GM21576 (cell line): ENCODE measurements around the gene AGPAT3.

Experiments
- ATAC-seq: cut with Tn5 transposase; IDR thresholded peaks from one replicate; pipeline ENCODE4 v1.9.1; 2021; ENCODE audit warnings: mild to moderate bottlenecking, moderate library complexity; ENCODE audit not compliant: unreplicated experiment

Gene AGPAT3

DNA sequence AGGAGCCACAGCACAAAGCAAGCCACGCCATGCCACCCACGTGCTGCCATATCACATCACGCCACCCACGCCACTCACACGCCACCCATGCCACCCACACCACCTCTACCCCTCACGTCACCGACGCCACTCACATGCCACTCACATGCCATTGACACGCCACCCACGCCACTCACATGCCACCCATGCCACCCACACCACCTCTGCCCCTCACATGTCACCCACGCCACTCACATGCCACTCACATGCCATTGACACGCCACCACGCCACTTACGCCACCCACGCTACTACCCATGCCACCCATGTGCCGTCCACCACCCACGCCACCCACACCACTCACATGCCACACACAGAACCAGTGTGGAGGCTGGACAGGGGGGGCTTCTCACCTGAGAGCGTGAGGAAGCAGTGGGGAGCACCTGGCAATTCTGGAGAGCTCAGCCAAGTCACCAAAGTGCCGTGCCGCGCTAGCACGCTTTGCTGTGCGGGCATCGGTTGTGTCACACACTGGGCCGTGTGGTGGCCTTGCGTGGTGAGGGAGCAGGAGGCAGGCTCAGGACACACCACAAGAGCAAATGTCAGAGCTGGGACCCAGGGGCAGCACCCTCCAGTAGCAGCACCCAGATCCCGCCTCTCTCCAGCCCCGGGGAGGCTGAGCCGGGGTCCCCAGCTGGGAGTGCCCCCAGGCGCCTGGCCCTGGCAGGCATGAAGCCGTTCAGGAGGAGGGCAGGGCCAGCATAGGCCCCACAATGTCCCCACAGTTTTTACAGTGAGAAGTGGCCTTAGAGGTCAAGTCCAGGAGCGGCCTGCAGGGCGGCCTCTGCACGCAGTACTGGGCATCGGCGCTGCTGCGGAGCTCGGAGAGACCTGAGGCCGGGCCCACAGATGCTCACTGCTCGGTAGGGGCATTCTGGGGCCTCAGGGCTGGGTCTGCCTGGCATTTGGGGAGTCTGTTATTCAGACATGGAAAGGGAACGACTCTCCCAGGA, 70.0 kb downstream of the AGPAT3 start:
- ATAC-seq, result no peak

DNA sequence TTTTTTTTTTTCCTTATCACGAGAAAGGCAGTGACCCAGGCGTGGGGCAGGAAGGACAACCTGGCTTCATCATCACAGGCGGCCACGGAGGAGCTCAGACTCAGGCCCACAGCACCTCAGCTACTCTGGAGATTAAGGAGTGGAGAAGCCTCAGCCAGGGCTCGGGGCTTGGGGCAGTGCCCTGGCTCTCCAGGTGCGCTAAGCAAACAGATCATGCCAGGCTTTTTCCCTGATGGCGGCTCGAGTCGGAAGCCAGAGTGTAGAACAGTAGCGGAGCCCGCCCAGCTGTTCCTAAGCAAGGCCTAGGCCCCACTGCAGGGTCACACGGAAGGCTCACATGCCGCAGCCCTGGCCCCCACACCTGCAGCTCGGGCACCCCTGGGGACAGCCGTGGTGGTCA, 70.7 kb downstream of the AGPAT3 start:
- ATAC-seq, result no peak

DNA sequence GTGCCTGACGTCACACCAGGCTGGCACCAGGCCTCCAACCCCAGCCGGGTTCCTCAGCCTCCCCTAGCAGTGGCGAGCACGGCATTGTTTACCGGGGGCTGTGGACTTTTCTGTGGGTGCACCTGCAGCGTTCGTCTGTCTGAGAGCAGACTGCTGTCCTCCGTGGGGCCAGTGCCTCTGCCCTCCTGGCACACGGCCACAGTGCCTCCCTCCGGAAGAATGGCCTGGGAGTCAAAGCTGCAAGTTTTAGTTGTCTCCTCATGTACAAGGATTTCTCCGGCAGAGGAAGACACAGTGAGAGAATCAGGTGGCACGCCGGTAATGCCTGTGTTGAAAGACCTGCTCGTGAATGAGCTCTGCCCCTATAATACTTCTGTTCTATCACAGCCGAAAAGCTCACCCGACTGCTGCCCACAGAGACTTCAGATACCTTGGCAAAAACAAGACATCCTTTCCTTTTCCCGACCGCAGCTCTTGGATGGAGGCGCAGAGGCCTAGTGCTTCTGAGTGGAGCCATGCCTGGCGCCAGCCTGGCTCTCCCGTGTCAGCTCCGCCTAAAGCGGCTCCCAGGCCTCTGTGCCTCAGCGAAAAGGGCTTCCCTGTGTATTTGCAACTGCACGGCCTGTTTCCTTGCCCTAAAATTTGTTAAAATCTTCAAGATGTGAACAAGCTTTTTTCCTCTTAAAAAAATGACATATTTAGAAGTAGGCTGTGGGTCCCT, 71.4 kb downstream of the AGPAT3 start:
- ATAC-seq, result no peak

DNA sequence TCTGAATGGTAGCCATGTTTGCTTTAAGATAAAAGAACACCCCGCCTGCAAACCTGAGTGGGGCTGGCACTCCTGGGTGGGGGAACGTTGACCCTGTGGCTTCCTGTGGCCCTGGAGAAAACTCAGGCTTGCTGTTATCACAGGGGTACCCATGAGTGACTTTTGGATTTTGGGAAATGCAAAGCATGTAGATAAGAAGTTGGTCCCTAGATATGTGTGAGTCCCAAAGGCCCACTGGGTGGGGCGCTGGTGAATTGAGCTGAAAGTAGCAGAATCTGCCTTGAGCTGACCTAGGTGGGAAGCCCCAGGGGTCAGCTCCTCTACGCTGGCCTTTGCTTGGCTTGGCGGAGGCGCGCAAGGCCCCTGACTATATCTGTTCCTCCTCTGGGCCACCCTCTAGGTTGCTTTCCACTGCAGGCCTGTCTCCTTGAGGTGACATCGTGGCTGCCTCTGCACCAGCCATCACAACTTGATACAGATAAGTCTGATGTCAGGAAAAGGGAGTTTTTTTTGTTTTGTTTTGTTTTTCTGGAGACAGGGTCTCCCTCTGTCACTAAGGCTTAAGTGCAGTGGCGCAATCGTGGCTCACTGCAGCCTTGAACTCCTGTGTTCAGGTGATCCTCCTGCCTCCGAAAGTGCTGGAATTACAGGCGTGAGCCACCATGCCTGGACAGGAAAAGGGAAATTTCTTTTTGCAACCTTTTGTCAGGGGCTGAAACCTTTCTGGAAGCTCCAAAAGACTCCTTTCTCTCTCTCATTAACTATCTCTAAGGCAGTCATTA, 72.2 kb downstream of the AGPAT3 start:
- no peak for ATAC-seq

DNA sequence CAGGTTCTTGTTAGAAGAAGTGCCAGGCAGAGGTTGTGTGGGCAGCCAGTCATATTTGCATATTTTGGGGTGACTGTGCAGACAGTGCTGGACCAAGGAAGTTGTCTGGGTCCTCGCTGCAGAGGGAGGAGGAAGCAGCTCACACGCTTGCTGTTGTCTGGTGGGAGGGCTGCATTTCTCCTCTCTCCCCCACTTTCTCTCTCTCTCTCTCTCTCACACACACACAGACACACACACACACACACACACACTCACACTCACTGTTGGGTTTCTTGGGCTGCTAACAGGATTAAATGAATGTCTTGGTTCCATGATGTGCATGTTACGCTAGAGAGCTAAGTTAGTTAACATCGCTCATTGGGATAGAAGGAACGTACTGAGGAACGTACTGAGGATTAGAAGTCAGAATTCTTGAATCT, 72.9 kb downstream of the AGPAT3 start:
- ATAC-seq, result no peak

DNA sequence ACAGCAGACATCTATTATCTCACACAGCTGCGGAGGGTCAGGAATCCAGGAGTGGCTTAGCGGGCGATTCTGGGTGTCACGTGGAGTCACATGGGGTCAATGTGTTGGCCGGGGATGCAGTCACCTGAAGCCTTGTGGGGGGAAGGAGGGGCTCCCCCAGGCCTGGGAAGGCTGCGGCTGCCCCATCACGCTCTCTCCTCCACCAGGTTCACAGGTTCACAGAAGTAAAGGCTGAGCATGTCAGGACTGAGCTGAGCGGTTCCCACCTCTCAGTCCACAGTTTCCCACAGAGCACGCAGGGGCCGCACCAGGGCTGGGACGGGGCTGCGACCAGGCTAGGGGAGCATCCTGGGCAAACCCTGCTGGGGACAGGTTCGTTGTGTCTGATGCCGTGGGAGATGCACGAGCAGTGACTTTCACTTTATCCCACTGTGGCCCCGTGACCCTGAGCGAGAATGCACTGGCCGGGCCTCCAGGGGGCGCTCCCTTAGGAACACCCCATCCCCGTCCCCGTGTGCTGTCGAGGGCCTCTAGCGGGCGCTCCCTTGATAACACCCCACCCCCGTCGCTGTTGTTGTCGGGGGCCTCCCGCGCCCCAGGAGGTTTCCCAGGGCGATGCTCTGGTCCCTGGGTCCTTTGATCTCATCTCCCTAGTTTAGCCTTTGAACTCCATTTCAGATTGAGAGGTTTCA, 73.9 kb downstream of the AGPAT3 start:
- ATAC-seq, result peak; percentile 66

DNA sequence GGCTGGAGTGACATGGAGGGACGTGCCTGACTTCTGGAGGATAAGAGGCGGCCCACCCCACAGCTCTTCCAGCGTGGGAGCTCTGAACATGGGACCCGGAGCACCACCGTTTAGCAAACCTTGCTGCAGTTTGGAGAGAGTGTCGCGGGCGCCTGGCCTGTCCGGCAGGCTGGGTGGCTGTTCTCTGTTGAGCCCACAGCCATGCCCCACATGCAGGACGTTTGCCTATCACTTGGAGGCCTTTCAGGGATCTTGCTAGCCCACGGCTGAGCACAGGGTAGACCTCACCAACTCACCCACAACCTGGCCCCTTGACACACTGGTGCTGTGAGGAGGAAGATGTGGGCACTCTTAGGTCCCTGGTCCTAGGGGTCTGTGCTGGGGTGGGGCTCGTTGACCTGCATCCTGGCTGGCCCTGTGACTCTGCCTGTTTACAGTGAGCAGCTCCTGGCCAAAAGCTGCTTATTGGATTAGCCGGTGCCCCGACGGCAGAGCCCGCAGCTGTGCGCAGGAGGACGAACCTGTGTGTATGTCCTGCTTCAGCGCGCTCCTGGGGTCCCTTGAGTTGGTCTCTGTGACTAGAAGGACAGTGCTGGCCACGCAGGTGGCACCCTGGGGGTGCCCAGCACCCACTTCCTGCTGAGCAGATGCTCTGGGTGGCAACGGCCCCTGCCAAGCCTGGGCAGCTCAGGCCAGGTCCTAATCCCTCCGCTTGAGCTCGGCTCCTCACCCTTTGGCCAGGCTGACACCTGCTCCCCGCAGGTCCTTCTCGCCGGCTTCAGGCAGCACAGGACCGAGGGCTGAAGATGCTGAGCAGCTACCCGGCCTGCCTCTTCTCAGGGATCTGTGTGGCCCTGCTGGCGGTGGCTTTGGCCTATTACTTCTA, 74.7 kb downstream of the AGPAT3 start:
- ATAC-seq, result no peak

DNA sequence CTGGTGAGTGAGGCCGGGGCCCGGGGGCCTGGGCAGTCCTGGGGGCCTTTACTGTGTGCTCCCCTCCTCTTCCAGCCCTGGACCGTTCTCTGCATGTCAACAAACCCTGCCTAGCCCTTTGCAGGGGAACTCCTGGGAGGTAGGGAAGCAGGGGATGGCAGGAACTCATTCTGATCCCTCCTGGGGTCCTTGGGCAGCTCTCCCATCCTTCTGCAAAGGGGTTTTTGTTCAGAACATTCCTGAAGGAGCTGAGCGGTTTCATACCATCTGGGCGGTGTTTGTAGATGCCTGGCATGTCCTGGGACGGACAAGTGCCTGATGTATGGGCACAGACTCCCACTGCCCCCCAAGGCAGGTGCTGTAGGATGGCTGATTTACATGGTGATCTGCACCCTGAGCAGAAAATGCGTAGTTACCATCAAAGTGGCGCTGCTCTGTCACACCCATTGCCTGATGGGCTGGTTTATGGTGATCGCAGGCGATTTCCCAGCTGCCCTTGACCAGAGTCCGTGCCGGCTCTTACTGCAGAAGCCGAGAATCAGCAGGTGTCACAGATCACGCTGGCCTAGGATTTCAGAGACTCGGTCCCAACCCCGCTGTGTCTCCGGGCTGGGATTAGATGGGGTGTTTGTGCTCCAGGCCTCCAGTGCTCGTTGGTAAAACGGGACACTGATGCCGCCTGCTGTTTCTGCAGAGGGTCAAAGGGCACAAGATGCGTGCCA, 75.5 kb downstream of the AGPAT3 start:
- ATAC-seq, result no peak

DNA sequence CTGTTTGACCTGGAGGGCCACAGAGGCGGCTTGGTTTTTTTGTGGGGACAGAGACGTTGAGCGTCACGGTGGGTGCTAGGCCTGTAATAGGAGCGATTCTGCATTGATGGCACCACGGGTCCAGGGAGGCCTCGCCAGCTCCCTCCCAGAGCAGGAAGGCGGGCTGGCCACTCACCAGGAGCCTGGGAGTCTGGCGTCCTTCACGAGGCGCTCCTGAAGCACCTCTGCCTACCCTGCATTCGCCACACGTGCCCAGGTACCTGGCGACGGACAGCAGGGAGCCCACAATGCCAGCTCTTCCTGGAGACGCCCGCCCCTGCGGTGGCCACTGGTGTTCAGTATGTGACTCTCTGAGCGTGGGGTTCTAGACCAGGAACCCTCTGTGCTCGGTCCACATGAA, 77.2 kb downstream of the AGPAT3 start:
- no peak for ATAC-seq

DNA sequence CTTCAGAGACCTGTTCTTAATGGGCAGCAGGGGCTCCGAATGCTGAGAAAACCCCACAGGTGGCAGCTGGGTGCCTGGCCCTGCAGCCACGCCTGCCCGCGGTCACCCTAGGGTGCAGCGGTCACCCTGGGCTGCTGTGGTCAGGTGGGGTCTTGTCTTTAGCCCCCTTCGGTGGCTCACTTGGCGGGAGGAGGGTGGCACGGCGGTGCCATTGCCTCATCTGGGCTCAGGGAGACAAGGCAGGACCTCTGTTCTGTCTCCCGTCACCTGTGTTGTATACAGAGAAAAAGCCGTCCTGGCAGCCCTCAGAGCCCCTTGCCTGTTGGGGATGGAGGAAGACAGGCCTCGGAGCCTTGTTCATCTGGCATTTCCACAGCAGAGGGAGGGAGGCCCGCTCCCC, 77.6 kb downstream of the AGPAT3 start:
- ATAC-seq, result no peak

DNA sequence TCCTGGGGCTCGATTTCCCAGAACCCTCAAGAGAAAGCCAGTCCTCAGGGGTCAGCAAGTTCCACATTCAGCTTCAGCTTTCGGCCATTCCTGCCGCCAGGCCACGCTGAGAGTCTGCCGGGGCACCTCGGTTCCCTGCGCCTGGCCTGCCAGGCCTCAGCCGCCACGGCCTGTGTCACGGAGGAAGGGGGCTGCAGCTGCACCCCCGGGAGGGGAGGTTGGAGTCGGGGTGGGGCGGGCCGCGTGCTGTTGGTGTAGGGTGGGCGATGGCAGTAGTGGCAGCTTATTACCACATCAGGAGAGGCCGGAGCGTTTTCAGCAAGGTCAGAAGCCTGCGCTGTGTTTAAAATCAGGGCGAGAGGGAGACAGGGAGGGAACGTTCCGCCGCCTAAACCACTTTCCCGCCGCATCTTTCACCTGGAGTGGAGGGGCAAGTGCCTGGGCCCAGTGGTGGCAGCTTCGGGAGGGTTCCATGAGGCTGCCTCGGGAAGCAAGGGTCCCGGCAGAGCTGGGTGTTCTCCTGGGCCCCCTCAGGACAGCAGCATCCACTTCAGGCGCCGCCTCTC, 78.6 kb downstream of the AGPAT3 start:
- ATAC-seq, result no peak

DNA sequence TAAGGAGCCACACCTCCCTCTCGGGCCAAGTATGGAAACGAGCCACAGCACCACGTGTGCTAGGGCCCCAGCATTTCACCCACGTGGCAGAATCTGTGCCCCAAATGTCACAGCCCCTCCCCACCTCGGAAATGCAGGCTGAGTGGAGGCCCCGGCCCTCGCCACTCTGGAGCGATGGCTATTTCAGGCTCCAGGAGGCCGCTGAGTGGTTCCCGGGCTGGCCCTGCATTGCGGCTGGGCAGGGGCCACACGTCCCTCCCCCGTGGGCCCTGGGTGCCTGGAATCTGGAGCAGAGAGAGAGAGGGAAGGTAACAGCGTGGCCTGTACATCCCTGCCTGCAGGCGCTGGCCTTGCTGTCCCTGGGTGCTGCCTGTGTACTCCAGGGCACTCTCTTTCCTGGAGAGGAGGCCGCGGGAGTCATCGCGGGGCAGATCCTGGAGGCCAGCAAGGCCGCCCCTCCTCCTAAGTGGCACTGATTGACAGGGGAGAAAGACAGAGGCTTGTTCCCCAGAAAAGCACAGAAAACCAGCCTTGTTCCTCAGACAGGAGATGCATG, 79.1 kb downstream of the AGPAT3 start:
- ATAC-seq, result no peak

DNA sequence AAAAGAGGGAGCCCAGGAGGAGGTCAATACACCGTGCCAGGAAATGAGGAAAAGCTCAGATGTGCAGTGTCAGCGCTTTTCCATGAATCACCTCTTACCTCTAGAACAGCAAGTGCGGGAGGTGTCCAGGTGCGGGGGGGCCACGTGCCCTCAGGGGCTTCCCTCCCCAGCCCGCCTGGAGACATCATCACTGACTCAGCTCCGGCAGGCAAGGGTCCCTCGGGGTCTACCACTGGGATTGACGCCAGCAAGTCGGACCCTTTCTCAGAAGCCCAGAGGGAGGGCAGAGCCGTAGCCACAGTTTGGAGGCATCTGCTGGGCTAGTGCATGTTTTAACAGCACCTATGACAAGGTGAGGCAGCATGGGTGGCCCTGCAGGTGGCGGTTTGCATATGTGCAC, 79.7 kb downstream of the AGPAT3 start:
- no peak for ATAC-seq

DNA sequence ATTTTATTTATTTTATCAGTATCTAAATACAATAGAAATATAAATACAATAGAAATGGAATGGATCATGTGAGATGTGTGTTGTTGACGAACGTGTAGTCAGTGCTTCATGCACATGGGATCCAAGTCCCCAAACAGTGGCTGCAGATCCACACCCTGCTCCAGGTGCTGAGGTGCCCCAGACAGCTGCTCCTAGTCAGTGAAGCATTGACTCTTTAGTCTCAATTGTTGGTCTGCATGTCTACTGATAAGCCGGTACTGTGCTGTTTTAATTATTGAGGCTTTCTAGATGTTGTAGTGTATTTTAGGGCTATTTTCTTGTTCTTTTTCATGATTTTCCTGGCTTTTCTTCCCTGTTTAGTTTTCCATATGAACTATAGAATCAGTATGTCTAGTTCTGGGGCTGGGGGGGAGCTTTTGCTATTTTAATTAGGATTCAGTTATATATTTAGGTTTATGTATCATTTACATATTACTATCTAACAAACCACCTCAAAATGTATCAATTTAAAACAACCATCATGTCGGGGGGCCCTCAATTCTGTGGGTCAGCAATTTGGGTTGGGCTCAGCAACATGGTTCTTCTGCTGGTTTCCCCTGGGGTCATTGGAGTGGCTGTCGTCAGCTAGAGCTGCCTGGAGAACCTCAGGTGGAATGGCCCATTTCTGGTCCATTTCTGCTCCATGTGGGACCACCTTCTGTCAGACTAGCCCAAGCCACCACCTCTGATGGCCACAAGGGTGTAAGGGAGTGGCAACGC, 83.9 kb downstream of the AGPAT3 start:
- no peak for ATAC-seq

DNA sequence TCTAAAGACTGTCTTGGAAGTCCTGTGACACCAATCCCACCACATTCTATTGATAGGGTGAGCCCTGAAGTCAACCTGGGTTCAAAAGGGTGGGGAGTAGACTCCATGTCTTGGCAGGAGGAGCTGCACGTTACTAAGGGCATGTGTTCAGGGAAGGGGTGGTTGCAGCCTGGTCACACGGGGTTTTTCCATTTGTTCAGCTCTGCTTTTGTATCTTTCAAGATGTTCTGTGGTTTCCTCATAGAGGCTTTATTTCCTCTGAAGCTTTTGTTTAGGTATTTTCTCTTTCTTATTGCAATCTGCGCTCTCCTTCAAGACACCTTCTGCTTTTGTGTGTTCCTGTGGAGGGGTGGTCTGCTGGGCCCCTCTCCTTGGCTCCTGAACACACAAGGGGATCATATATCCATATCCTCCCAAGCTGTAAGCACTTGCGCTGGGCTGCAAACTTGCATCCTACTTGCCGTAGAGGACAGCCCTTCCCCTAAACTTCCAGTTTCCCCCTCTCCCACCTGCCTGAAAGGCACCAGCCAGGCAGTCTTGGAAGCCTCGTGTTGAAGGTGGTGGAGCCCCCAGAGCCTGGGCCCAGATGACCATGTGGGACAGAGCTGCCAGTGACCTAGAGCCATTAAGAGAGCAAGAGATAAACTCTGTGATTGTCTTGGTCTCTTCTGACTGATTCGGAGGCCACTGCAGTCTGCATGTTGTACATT, 84.6 kb downstream of the AGPAT3 start:
- ATAC-seq, result no peak

DNA sequence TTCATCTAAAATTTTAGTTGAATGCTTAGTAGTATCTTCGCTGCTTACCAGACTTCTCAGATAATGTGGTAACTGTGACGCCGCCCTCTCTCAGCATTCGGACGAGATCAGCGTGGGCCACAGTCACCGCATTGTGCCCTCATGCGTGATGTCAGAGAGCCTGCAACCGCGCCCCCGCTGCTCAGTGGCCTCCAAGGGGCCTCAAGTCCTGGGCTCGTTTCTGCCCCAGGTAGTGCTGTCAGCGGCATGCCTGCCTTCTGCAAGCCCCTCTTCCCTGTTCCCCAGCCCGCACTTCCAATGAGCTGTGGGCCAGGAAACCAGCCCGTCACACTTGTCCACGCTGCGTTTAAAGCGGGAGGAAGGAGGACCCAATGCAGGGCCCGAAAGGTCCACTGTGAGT, 85.5 kb downstream of the AGPAT3 start:
- no peak for ATAC-seq

DNA sequence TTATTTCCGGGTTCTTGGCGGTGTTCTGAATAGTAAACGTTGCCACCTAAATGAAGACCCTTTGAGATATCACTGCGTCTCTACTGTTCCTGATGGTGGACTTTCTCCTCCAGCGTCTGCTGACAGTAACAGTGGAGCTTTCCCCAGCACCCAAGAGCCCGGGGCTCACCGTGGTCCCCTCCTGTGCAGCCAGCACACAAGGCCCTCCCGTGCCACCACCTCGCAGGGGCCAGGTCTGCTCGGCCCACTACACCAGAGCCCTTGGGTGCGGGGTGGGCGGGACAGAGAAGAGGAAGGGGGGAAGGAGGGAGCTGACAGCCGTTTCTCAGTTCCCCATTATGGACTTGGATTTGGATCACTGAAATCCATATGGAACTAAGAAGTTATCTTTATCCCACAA, 85.9 kb downstream of the AGPAT3 start:
- ATAC-seq, result no peak
